GM19324 (cell line): ENCODE data around the gene PLEKHN1.

ENCODE experiments used
- ATAC-seq: cut with Tn5 transposase; IDR thresholded peaks from one replicate; pipeline ENCODE4 v1.9.1; 2021; ENCODE audit warnings: mild to moderate bottlenecking, moderate library complexity; ENCODE audit not compliant: unreplicated experiment, low FRiP score

Gene PLEKHN1

DNA sequence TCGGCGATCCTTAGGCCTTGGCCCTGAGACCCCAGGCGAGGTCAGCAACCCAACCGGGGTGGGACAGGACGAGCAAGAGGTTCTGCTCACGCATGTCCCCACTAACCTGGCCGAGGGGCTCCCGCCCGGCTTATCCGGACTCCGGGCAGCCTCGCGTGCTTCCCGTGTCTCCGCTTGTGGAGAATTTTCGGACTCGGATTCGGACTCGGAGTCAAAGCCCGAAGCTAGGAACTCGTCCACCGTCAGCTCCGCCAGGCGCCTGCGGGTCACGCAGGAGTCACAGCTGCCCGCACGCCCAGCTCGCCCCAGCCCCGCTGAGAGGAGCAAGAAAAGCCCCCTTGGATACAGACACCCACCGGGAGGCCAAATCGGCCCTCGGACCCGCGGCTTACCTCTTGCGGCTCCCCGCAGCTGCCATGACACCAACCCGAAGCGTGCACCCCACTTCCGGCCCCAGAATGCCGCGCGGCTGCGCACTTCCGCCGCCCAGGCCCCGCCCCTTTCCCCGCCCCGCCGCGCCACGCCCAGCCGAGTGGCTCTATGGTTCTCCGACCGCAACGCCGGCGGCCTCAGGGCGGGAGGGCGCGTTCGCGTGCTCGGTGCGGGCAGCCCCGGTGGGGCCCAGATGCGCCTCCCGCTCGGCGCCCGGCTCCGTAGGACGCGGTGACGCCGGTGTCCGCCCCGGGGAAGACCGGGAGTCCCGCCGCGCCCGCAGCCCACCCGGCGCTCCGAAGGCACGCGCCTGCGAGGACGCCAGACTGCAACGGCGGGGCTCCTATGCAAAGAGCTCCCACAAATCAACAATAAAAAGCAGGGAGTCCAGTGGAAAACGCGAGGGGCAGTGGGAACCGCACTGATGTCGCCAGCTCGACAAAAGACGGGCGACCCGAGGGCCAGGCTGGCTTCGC is 7.2 kb upstream of the PLEKHN1 start, which contains the start of gene NOC2L:
Gene NOC2L (minus strand): TSS at position 434 of the 908 bp plus-strand sequence. CDS start 16 bp downstream, at position 418.
- peak; percentile 77 for ATAC-seq

DNA sequence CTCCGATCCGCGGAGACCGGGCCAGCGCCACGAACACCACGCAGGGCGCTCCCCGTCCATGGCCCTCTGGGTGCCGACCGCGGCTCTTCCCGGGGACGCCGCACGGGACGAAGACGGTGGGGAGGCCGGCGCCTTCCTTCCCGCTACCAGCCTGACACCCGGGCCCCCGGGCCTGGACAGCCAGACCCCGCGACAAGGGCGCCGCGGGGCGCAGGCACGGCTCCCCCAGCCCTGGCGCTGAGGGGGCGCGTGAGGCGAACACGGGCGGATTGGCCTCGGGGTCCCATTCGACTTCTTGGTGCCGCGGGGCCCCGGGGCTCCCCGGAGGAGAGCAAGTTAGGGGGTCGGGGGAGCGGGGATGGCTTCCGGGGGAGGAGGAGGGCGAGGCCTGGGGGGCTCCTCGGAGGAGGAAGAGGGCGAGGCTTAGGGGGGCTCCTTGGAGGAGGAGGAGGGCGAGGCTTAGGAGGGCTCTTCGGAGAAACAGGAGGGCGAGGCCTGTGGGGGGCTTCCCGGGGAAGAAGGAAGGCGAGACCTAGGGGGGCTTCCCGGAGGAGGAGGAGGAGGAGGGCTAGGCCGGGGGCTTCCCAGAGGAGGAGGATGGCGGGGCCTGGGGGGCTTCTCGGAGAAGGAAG is 6.4 kb upstream of the PLEKHN1 start:
- no peak for ATAC-seq

DNA sequence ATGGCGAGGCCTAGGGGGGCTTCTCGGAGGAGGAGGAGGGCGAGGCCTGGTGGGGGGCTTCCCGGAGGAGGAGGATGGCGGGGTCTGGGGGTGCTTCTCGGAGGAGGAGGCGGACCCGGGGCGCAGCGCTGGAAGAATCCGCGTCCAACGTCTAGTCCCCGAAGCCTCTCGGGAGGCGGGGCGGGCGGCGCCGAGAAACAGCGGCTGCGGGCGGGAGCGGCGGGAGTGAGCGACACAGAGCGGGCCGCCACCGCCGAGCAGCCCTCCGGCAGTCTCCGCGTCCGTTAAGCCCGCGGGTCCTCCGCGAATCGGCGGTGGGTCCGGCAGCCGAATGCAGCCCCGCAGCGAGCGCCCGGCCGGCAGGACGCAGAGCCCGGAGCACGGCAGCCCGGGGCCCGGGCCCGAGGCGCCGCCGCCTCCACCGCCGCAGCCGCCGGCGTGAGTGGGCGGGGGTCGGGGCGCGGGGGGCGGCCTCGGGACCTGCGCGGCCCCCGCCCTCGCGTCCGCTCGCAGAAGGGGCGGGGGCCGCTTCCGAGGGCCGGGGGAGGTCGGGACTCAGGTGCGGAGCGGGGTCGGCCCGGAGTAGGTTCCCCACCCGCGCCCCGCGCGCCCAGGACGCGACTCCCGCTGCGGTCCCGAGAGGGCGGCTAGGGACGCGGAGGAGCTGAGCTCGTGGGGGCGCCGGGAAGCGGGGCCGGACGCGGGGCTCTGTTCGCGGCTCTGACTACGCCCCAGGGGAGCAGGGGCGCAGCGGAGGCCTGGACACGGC is 5.7 kb upstream of the PLEKHN1 start, which contains the start of gene KLHL17:
Gene KLHL17 (plus strand): TSS at position 222 of the 769 bp plus-strand sequence. CDS start 110 bp downstream, at position 332.
- peak; percentile 35 for ATAC-seq

DNA sequence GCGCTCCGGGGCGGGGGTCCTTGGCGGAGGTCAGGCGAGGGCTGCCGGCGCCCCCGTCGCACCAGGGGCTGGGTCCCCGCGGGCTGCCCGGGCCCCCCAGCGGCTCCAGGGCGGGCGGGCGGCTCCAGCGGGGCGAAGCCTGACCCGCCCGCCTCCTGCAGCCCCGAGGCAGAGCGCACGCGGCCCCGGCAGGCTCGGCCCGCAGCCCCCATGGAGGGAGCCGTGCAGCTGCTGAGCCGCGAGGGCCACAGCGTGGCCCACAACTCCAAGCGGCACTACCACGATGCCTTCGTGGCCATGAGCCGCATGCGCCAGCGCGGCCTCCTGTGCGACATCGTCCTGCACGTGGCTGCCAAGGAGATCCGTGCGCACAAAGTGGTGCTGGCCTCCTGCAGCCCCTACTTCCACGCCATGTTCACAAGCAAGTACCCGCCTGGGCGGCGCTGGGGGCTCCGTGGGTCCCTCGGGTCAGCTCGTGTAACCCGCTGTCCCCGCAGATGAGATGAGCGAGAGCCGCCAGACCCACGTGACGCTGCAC is 5.1 kb upstream of the PLEKHN1 start:
- no peak for ATAC-seq

DNA sequence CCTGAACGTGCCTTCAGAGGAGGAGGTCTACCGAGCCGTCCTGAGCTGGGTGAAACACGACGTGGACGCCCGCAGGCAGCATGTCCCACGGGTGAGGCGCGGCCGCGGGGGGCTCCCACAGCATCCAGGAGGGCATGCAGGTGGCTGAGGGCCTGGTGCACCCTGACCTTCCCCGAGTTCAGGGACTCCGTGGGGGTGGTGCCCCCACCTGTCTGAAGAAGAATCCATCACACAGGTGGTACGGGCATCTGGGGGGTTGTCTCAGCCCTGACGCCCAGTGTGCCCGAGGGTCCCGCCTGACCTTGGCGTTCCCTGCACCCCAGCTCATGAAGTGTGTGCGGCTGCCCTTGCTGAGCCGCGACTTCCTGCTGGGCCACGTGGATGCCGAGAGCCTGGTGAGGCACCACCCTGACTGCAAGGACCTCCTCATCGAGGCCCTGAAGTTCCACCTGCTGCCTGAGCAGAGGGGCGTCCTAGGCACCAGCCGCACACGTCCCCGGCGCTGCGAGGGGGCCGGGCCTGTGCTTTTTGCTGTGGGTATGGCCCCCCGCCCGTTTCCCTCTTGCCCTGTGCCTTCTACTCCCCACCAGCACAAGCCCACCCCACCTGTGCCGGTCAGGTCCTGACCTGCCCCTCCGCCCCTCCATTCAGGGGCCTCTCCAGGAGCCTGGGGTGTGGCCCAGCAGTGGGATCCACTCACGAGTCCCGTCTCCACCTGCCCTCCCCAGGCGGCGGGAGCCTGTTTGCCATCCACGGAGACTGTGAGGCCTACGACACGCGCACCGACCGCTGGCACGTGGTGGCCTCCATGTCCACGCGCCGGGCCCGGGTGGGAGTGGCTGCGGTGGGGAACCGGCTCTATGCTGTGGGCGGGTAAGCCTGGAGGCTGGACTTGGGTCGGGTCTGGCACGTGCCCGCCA is 3.6 kb upstream of the PLEKHN1 start:
- no peak for ATAC-seq

DNA sequence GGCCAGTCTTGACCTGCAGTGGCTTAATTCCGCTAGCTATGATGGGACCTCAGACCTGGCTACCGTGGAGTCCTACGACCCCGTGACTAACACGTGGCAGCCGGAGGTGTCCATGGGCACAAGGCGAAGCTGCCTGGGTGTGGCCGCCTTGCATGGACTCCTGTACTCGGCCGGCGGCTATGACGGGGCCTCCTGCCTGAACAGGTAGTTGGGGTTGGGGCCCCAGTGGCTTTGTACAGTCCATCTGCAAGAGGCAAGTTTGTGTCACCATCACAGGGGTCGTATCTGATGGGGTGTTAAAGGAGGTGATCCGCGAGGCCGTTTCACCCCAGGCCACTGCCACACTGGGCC is 3.0 kb upstream of the PLEKHN1 start:
- no peak for ATAC-seq

DNA sequence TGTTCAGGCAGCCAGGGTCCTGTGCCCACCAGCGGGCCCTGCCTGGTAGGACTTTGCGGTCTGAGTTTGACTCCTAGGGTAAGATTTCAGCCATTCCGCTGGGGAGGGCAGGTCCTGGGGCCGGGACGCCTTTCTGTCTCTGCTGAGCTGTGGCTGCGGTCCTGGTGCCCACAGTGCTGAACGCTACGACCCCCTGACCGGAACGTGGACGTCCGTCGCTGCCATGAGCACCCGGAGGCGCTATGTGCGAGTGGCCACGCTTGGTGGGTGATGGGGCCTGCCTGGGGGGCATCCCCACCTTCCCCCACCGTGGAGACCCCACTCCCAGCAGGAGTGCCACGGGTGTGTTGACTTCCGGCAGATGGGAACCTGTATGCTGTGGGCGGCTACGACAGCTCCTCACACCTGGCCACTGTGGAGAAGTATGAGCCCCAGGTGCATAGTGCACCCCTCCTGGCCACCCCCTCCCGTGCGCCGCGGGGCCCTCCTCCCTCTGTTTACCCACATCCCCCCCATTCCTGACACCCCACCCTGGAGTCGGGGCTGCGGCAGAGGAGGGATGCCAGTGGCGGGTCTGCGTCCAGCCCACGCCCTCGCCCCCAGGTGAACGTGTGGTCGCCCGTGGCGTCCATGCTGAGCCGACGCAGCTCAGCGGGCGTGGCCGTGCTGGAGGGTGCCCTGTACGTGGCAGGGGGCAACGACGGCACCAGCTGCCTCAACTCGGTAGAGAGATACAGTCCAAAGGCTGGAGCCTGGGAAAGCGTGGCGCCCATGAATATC is 2.3 kb upstream of the PLEKHN1 start:
- ATAC-seq: no peak

DNA sequence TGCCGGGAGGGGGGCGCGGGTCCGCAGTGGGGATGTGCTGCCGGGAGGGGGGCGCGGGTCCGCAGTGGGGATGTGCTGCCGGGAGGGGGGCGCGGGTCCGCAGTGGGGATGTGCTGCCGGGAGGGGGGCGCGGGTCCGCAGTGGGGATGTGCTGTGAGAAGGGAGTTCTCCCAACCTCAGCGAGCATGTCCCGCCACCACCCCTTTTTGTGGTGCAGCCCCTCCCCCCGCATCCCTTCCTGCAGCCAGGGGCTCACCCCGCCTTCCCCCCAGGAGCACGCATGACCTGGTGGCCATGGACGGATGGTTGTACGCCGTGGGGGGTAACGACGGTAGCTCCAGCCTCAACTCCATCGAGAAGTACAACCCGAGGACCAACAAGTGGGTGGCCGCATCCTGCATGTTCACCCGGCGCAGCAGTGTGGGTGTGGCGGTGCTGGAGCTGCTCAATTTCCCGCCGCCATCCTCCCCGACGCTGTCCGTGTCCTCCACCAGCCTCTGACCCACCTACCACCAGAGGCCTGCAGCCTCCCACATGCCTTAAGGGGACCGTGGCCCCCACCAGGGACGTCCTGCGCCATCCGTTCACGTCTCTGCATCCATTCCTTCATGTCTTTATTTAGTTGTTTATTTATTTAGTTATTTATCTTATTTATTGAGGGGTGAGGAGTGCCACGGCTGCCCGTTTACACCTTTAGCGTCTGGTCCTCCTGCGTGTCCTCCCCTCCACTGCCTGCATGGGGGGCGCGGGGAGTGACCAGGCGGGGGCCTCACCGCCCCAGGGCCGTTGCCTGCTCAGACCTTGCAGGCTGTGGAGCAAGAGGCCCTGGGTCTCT is 1.4 kb upstream of the PLEKHN1 start:
- ATAC-seq: no peak

DNA sequence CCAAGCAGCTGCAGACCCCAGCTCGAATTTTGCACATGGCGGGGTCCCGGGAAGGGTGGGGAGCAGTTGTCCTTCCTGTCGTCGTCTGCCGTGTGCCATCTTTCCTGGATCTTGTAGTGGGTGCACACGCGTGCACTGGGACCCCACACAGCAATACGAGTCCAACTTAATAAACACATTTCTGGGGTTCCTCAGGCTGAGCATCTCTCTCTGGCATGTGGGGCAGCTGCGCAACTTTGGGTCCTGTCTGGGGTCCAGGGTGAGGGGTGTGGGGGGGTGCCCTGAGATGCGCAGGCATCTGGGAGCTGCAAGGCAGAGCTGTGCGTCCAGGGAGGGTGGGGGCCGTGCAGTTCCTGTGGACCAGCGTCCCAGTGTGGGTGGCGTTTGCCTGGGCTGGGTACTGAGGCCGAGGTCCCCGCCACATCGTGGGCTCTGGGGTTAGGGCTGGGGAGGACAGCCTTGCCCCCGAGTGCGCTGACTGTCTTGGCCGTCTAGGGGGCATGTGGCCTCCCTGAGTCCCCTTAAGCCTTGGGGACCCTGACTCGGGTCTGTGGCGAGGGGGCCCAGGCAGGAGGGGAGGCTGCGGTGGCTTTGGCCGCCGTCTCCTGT is 652 bp upstream of the PLEKHN1 start:
- ATAC-seq: no peak

DNA sequence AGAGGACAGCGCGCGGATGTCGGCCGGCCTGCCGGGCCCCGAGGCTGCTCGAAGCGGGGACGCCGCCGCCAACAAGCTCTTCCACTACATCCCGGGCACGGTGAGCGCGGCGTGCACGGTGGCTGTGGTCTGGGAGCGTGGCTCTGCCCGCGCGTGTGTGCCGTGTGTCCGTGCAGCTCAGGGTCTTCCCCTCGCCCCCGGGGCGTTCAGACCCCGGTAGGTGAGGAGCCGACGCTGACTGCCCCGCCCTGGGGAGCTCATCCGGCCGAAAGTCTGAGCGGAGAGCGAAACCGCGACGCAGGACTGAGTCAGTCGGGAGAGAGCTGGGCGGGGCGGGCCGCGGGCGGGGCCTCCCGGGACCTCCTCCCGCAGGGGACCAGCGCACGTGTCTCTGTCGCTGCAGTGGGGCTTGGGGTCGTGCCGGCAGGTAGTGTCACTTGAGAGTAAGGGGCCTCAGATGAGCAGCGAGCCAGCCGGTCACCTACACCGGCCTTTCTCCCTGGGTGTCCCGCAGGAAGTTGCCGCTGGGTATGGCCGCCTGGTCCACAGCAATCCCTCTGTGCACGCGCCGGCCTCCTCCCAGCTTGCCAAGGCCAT is 520 bp downstream of the PLEKHN1 start:
- ATAC-seq: peak; percentile 44

DNA sequence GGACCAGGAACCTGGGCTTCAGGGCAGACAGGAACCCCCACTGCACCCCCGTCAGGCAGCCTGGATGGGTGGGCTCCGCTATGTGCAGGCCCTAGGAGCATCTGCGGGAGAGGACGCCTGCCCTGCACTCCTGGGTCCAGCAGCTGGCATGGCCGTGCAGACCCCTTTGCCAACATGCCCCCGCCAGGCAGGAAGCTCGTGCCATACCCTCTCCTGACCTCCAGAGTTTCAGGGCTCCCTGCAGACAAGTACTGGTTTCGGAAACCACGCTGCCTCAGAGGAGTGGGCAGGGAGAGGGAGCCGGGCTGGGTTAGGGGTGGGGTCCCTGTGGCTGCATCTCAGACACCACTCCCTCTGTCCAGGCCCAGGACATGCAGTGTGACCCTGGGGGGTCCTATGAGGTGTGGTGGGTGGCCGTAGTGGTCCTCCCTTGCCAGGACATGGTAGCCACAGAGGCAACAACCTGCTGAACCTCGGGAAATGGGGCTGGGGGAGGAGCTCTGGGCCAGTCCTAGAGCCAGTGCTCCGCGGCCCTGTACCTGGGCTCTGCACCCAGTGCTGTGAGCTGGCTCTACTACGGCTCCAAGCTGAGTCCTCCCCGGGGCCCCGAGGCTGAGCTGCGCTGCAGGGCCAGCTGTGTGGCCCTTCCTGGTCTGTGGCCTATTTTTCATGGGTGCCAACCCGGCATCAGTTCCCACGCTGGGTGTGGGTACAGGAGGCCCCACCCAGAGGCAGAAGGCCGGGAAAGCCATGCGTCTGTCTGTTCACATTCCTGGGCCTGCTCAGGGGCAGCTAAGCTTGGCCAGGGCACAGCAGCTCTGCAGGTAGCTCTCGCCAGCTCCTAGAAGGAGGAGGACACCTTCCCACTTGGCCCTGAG is 1.4 kb downstream of the PLEKHN1 start:
- no peak for ATAC-seq

DNA sequence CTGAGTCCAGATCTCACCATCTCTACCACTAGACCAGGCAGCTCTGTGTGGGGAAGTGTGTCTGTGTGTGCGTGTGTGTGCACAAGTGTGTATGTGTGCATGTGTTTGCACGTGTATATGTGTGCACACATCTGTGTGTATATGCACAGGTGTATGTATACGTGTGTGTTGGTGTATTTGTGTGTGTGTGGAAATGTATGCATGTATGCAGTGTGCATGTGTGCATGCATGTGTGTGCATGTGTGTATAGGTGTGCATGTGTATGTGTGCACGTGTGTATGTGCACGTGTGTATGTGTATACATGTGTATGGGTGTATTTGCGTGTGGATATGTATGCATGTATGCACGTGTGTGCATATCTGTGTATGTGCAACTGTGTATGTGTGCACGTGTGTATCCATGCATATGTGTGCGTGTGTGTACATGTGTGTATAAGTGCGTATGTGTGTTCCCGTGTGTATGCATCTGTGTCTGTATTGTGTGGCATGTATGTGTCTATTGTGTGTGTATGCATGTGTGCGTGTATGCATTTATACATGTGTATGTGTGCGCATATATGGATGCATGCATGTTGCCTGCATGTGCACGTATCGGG is 3.1 kb downstream of the PLEKHN1 start:
- ATAC-seq: no peak

DNA sequence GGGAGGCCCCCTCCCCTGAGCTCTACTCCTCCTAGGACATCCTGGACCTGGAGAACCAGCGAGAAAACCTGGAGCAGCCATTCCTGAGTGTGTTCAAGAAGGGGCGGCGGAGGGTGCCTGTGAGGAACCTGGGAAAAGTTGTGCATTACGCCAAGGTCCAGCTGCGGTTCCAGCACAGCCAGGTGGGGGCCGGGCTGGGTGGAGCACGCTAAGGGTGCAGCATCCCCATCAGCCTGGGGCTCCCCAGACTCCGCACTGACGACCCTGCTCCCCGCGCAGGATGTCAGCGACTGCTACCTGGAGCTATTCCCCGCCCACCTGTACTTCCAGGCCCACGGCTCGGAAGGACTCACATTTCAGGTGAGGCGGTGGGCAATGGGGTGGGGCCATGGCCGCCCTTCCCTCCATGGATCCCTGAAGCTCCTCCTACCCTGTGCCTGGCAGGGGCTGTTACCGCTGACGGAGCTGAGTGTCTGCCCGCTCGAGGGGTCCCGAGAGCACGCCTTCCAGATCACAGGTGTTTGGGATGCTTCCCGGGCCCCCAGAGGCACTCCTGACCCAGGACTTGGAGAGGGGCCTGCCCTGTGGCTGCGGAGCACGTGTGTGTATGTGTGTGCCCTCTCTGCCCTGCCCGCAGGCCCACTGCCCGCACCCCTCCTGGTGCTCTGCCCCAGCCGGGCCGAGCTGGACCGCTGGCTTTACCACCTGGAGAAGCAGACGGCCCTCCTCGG is 4.1 kb downstream of the PLEKHN1 start:
- no peak for ATAC-seq

DNA sequence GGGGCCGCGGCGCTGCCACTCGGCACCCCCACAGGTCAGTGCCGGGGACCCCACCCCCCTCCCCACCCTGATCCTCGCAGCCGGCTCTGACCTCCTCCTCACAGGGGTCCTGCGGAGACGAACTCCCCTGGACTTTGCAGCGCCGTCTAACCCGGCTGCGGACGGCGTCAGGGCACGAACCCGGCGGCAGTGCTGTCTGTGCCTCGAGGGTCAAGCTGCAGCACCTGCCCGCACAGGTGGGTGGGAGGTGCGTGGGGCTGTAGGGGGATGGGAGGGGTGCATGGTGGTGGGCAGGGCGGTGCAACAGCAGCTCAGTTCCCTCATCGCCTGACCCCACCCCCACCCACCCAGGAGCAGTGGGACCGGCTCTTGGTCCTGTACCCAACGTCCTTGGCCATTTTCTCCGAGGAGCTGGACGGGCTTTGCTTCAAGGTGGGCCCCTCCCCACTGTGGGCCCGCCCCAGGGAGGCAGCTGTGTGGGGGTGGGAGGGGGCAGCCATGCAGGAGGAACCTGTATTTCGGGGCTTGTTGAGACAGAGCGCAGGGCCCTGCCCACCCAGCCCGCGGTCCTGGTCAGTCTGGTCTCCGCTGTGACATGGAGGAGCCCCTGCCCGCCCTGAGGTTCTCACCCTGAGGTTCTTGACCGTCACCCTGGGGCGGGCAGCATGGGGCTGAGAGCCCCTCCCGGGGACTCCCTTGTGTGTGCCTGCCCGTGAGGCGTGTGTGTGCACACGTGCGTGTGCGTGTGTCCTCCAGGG is 4.9 kb downstream of the PLEKHN1 start:
- no peak for ATAC-seq
